GM21360 (cell line): ENCODE data around the gene RIBC2.
"Not testable (repeated sequence)": the region's sequence is repeated elsewhere in the genome, so short reads cannot be mapped to it uniquely, and the experiment has no call there.

ENCODE experiments used
- ATAC-seq: cut with Tn5 transposase; IDR thresholded peaks from one replicate; pipeline ENCODE4 v1.9.1; 2021; ENCODE audit warnings: mild to moderate bottlenecking, moderate library complexity; ENCODE audit not compliant: unreplicated experiment

Gene RIBC2

DNA sequence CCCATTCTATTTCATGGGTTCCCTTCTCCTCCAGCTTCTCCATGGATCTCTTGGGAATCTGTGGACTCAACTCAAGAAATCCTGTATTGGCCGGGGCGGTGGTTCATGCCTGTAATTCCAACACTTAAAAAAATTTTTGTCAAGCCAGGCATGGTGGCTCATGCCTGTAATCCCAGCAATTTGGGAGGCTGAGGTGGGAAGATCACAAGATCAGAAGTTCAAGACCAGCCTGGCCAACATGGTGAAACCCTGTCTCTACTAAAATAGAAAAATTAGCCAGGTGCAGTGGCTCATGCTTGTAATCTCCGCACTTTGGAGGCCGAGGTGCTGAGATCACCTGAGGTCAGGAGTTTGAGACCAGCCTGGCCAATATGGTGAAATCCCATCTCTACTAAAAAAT is 34.1 kb downstream of the RIBC2 start:
- not testable (repeated sequence) for ATAC-seq

DNA sequence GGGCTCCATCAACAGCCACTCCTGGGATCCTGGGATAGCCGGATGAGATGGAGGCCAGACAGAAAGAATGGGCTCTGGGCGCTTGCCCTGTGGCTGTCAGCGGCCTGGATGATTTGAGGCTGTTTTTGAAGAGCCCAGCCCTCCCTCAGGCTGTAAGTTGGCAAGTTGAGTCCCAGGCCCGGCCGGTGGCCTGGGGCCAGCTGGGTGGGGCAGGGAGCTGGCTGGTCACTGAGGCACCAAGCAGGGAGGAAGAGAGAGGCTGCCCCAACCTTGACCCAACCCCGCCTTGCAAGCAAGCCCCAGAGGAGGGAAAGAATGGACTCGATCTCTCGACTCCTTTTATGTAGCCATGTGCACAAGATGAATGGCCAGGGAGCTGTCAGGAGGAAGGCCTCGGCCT is 34.9 kb downstream of the RIBC2 start:
- no peak for ATAC-seq

DNA sequence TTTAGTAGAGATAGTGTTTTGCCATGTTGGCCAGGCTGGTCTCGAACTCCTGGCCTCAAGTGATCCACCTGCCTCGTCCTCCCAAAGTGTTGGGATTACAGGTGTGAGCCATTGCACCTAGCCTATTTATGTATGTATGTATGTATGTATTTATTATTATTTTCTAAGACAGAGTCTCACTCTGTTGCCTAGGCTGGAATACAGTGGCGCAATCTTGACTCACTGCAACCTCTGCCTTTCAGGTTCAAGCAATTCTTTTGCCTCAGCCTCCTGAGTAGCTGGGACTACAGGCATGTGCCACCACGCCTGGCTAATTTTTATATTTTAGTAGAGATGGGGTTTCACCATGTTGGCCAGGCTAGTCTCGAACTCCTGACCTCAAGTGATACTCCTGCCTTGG is 35.9 kb downstream of the RIBC2 start:
- not testable (repeated sequence) for ATAC-seq

DNA sequence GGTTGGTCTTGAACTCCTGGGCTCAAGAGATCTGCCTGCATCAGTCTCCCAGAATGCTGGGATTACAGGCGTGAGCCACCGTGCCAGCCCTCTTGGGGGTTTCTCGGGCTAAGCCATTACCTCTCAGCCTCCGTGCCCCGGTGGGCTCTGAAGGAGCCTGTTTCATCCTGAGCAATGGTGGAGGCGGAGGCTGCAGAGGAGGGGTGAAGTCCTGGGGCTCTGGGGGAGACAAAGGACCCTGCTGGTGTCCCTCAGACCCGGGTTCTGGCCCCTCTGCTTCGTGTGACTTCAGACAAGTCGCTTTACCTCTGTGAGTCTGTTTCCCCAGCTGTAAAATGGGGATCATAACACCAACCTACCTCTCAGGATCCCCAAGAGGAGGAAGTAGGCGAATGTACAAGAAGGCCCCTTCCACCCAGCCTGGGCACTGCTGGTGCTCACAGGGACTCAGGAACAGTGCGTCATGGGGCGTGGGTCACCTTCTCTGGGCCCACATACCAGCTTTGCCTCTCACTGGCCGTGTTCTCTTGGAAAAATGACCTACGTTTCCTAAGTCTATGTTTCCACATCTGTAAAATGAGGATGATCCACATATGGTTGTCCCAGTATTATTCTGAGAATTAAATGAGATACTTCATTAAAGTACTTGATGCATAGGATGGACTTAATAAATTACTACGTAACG is 36.8 kb downstream of the RIBC2 start:
- no peak for ATAC-seq

DNA sequence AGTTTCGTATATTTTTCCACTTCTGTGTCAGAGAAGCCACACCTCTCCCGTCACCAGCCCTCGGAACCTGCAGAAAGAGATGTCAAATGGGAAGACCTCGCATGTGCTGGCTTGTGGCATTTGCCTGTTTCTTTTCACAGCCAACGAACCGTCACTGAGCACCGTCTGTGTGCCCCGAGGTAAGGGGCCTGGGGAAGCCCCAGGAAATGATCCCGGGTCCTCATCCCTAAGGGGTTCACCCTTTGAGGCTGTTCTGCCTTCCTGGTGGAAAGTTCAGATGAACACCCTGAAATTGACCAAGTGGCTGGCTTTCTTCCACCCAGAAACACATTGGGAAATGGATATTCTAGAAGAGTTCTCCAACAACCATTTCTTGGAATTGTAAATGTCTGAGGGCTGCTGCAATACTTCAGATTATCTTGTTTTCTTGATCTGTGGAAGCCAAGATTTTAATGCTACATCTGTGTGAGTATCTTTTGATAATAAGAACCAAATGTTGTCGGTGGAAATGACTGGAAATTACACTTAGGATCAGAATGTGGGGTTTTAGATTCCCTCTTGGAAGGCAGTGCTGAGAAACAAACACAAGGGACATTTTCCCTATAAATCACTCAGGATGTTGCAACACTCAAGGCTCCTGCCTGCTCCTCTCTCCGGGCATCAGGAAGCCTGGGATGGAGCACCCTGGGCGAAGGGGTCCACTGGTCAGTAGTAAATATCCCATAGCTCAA is 37.6 kb downstream of the RIBC2 start:
- no peak for ATAC-seq

DNA sequence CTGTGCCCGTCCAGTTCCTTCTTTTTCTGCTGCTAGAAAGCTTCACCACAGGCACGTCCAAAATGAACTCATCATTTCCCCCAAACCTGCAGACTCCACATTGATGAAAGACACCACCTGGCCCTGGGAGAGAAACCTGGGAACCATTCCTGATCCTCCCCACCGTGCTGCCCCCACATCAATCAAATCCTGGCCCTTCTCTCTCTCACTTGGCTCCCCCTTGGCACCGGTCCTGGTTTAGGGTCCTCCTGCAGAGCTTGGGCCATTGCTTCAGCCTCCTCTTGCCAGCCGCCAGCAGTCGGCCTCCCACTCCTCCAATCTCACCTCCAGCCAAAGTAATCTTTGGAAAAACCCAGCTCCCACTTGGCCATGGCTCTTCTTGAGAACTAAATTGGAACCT is 38.5 kb downstream of the RIBC2 start:
- ATAC-seq, result no peak

DNA sequence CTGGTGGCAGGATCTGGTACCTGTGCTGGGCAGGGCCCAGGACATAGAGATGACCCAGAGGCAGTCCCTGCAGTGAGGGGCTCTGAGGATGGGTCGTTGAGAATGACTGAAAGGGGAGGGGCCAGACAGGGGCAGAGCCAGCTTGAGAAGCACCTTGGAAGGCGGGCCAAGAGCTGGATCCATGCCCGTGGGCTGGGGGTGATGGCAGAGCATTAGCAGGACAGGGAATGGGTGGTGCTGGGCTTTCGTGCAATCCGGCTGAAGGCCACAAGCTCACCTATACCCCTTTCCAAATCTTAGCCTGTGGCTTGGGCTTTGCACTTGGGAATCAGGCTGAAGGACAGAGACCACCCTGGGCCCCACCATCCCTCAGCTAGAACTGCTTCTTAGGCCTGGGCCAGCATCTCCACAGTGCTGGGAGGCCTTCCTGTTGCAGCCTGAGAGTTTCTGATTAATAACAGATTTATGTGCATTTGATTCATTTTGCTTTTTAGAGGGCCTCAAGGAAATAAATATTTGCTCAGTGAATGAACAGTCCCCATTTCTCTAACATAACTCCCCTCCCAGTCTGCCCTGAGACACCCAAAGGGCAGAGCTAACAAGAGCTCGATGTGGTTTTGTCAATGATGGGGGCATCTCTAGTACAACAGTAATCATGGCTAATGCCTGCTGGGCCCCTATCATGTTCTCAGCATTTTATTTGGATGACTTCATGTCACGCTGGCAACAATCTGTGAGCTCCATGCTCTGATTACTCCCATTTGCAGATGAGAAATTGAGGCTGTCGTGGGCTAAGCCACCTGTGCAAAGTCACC is 39.3 kb downstream of the RIBC2 start:
- ATAC-seq, result no peak

DNA sequence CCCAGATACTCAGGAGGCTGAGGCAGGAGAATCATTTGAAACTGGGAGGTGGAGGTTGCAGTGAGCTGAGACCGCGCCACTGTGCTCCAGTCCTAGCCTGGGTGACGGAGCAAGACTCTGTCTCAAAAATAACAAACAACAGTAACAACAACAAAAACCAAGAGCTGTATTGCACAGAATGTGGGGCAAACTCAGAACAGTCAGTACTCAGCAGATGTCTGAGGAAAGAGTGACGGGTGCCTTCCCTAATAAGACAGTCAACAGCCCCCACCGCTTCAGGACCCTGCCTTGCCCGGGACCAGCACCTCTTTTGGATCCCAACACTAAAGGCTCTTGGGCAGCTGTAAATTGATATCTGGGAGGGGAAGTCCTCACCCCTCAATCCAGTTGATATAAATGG is 40.3 kb downstream of the RIBC2 start:
- no peak for ATAC-seq

DNA sequence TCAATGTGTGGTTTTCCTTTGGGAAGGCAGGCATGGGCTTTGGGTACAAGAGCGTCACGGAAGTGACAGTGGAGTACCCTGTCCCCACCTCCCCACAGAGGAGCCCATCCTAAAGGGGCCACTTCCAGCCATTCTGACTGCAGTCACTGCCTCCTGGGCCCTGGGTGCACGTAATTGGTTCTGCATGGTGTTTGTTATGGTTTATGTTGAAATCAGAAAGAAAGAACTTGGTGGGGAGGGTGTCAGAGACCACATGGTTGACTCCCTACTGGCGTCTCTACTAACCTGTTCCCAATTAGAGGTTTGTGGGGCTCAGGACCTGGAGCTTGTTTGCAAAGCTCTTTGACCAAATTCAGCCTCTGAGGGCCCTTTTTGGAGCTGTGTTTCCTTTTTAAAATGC is 40.8 kb downstream of the RIBC2 start:
- ATAC-seq, result no peak

DNA sequence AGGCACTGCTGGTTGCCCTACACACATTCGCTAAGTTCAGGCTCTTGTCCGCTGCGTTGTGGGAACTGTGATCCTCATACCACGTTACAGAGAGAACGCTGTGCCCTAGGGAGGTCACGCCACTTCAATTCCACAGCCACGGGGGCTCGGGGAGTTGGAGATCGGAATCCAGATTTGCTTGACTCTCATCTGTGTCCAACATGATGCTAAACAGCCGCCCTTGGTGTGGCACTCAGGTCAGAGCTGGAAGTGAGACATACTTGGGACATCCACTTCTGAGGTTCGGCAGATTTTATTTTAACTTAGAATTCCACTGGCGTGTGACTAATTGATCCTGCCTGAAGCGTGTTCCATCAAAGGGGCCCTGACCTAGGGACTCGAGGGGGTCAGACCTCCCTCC is 41.7 kb downstream of the RIBC2 start:
- ATAC-seq, result no peak

DNA sequence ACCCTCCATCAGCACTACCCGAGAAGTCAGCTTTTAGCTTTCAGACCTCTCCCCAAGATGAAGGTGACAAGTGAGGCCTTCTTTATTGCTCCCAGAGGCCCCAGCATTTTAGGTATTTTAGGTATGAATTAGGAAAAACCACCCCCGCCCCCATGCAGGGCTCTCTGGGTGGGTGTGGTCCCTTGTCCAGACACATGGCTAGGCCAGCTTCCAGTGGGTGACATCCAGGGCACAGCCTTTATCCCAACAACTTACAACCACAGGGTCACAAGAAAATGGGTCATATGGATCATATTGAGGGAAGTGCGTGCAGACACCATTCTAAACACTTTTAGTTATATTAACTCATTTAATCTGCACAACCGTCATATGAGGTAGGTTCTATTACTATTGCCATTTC is 42.1 kb downstream of the RIBC2 start:
- no peak for ATAC-seq

DNA sequence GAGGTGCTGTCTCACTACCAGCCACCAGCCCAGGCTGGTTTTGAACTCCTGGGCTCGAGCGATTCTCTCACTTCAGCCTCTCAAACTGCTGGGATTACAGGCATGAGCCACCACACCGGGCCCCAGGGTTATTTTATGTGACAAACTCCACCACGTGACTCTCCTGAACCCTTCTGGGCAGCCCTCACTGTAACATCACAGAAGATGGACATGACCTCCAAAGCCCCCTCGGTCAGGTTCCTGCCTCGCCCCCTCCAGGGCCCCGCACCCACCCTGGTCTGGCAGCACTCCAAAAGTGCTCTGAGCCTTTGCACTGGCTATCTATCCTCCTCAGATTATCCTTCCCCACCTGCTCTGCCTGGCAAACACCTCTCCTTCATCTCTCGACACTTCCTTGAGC is 43.3 kb downstream of the RIBC2 start:
- no peak for ATAC-seq

DNA sequence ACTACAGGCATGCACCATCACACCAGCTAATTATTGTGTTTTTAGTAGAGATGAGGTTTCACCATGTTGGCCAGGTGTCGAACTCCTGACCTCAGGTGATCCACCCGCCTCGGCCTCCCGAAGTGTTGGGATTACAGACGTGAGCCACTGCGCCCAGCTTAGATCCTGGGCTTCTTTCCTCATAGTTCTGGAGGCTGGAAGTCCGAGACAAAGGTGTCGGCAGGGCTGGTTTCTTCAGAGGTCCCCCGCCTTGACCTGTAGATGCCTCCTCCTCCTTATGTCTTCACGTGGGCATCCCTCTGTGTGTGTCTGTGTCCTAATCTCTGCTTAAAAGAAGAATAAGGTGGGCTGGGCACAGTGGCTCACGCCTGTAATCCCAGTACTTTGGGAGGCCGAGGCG is 45.0 kb downstream of the RIBC2 start:
- ATAC-seq, result no peak

DNA sequence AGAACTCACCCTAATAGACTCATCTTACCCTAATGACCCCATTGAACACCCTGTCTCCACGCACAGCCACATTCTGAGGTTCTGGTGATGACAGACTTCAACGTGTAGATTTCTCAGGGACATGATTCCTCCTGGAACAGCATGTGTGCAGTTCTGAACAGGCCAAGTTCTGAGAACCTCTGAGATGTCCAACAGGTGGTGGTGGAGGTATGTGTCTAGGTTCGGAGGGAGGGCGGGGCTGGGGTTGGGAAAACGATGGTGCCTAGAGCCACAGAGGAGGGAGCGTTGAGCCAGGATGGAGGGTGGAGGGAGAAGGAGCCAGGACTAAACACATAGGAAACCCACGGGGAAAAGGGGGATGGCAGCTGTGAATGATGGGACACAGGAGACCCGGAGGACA is 45.7 kb downstream of the RIBC2 start:
- ATAC-seq, result no peak

DNA sequence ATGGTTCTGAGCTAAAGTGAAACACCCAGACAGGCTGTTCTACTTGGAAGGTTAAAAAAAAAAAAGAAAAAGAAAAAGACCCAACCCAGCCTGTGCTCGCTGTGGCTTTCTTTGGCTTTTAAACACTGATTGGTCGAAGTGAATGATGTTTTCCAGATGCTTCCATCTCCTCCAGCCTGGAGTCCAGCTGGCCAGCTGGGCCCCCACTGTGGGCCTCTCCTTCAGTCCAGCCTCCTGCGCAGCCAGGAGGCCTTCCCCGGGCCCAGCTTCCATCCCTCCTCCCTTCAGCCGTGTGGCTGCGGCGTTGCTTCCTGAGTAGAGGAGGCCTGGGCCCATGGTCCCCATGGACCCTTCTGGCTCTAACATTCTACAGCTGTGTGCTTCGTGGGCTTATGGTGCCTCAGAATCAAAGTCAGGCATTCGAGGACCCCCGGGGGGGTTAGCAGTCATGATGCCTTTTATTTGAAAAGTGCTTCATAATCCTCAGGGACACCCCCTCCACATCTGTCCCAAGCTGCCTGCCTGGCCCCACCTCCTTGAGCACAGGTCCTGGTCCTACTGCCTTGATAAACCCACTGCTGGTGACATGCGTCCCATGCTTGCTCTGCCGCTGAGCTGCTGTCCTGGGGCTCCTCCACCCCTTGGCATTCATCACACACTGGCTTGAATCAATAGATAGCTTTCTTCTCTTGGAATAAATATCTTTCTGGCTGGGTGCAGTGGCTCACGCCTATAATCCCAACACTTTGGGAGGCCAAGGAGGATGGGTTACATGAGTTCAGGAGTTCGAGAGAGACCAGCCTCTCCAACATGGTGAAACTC is 47.0 kb downstream of the RIBC2 start:
- ATAC-seq, result no peak

DNA sequence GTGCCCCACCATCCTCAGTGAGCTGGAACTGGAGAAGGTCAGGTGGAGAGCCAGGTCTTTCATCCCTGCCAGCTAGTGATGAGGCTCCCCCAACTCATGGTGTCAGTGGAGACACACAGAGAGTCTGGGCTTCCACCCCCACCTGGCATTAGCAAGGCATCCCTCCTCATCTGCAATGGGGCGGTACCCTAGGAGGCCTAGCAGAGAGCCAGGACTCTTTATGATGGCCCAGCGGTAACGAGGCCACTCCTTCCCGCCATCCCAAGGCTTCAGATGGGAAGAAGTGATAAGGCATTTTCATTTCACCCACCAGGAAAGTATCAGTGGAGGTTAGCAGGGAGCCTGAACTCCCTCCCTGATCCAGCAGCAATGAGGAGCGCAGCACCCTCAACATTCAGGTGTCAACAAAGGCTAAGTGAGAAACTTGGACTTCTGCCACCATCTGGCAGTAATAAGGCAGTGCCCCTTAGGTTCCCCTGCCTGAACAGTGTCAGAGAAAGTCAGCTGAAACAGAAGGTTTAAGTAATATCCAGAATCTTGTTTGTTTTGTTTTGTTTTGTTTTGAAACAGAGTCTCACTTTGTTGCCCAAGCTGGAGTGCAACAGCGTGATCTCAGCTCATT is 48.7 kb downstream of the RIBC2 start:
- ATAC-seq, result no peak

DNA sequence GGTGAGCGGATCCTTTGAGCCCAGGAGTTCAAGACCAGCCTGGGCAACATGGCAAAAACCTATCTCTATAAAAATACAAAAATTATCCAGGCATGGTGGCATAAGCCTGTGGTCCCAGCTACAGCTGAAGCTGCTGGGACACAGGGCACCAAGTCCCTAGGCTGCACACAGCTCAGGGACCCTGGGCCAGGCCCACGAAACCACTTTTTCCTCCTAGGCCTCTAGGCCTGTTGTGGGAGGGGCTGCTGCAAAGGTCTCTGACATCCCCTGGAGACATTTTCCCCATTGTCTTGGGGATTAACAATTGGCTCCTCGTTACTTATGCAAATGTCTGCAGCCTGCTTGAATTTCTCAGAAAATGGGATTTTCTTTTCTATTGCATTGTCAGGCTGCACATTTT is 50.2 kb downstream of the RIBC2 start:
- ATAC-seq, result not testable (repeated sequence)

DNA sequence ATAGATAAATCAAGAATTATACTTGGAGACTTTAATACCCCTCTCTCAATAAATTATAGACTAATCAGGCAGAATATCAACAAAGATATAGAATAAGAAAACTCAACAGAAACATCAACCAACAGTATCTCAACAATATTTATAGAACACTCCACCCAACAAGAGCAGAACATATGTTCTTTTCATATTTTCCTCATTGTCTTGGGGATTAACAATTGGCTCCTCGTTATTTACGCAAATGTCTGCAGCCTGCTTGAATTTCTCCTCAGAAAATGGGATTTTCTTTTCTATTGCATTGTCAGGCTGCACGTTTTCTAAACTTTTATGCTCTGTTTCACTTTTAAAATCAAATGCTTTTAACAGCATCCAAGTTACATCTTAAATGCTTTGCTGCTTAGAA is 52.1 kb downstream of the RIBC2 start:
- ATAC-seq, result no peak

DNA sequence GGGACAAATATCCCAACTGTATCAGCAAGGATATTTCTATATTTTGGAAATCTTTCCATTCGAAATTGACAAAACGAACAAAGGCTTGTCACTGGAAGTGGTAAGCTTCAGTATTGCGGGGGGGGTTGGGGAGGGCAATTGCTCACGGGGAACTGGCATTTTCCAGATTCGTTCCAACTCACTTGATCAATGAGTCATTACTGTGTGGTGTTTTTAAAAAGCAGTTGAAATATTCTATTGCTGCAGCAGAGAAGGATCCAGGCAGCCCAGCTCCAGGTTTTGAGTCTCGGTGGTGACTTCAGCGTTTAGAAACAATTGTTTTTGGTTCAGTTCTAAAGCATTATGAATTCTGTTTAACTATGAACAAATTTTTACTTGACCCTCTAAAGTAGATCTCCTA is 55.4 kb downstream of the RIBC2 start:
- no peak for ATAC-seq

DNA sequence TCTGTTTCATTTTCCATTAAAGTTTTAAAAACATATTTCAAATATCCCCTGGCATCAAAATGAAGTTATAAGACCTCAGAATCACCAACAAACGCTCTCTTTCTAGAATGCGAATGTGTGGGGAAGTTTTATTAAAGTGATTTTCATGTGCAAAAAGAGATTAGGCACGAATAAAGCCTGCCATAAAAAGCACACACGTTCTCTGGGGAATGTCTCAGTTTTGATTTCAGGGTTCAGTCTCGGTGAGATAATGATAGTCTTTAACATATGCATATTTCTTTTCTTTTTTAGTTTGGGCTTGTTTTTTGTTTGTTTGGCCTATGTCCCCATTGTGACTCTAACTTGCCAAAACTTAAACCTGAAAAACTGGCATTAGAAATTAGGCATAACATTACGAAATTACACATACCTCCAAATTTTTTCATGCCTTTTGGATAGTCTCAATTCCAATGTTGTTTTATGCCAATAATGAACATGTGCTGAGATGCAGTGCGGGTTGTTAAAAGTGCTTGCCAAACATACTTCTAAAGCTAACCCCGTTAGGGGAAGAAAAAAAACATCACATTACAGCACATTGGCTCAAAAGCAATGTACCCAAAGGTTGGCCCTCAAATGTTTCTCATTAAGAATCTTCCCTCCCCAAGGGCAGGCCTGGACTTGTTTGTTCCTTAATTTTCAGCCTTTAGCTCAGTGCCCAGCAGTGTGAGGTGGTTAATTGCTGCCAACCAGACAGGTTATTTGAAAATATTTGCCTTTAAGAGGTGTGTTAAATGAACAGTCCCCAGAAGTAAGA is 56.0 kb downstream of the RIBC2 start:
- no peak for ATAC-seq
